ENCODE results near the gene THRSP. TPM values are rescaled to one million over a fixed set of nuclear protein-coding genes. Genes with fewer than 3 reads are reported as not detected.

Gene THRSP
- total RNA-seq, 1 experiment from 2014 or later = 0.72 TPM

DNA sequence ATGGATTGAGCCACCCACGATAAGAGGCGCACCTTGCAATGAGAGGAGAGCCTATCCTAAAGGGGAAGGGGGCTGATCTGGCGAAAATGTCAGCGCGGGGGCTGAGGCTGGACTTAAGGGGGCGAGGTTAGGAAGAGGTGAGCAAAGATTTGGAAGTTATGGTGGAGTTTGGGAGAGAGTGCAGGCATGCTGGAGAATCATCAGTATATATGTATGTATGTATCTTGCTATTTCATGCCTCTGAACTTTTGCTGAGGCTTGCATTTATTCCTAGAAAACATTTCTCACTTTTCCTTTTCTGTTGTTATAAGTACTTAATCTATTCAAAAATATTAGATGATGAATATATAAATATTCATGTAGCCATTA, 17.2 kb upstream of the THRSP start:
- Histone ChIP-seq H3K4me3 (peak overlapping the region; percentile 1; the same call in 1 of the 2 replicates), H3K27ac (no peak overlapping the region), H2AFZ (peak overlapping the region; percentile 36; the same call in 1 of the 2 replicates), H4K20me1 (ENCODE audit: insufficient read depth) (no peaks in the 10 kb centered on the region), H3K9me2 (ENCODE audit: insufficient read depth) (no peaks in the 10 kb centered on the region), H3K36me3 (ENCODE audit: low read depth) (no peaks in the 10 kb centered on the region), H3K9me3 (ENCODE audit: insufficient read depth, low read depth) (no peaks in the 10 kb centered on the region), H3K27me3 (ENCODE audit: insufficient read depth, low read depth) (no peaks in the 10 kb centered on the region), H3K4me2 (peak overlapping the region; percentile 71), H3F3A (ENCODE audit: insufficient read depth, low read depth) (peaks cover 5% of the 10 kb centered on the region; the same call in 1 of the 2 replicates), H3K79me2 (ENCODE audit: low read depth) (no peaks in the 10 kb centered on the region), H3K4me1 (replicated peaks; ENCODE audit: insufficient read depth) (peaks cover 10% of the 10 kb centered on the region)
- ChIA-PET POLR2A (ENCODE audit: unreplicated experiment) (no interaction called here), CTCF (interaction anchor here (0.6 to 1.9 kb wide), 4 partner anchors 14 to 52 kb away, joined by 3 to 14 read pairs (median 3); partner anchors contain the start of gene INTS4)
- TF ChIP-seq EZH2 (IDR thresholded peaks at IDR 0.05; ENCODE audit: low read depth) = no peak
- TF ChIP-seq, protein P1, sequence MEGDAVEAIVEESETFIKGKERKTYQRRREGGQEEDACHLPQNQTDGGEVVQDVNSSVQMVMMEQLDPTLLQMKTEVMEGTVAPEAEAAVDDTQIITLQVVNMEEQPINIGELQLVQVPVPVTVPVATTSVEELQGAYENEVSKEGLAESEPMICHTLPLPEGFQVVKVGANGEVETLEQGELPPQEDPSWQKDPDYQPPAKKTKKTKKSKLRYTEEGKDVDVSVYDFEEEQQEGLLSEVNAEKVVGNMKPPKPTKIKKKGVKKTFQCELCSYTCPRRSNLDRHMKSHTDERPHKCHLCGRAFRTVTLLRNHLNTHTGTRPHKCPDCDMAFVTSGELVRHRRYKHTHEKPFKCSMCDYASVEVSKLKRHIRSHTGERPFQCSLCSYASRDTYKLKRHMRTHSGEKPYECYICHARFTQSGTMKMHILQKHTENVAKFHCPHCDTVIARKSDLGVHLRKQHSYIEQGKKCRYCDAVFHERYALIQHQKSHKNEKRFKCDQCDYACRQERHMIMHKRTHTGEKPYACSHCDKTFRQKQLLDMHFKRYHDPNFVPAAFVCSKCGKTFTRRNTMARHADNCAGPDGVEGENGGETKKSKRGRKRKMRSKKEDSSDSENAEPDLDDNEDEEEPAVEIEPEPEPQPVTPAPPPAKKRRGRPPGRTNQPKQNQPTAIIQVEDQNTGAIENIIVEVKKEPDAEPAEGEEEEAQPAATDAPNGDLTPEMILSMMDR (conservative IDR thresholded peaks at IDR 0.05) = peak; percentile 36
- no peak for DNase-seq
- BruUV-seq (replicated peaks) = no TSS peak
- intact Hi-C loops (cut with micrococcal nuclease; ENCODE audit: unreplicated experiment) = loop anchor here (1.0 to 10.0 kb wide), 5 partner anchors 46 to 516 kb away; partner anchors contain the start of genes GAB2, INTS4 and RSF1

DNA sequence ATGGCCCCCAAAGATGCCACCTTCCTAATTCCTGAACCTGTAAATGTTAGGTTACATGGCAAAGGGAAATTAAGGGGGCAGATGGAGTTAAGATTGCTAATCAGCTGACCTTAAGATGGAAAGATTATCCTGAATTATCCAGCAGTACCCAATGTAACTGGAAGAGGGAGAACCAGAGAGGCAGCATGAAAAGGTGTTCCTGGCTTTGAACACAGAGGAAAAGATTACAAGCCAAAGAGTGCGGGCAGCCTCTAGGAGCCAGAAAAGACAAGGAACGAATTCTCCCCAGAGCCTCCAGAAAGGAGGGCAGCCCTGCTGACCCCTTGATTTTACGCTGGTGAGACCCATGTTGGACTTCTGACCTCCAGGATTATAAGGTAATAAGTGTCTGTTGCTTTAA, 15.1 kb upstream of the THRSP start:
- BruUV-seq (replicated peaks) = no TSS peak
- Histone ChIP-seq H4K20me1 (ENCODE audit: insufficient read depth) (no peaks in the 10 kb centered on the region), H3K27me3 (ENCODE audit: insufficient read depth, low read depth) (no peaks in the 10 kb centered on the region), H3K36me3 (ENCODE audit: low read depth) (no peaks in the 10 kb centered on the region), H3K4me2 (no peak overlapping the region), H3K4me3 (no peak overlapping the region), H3K9me3 (ENCODE audit: insufficient read depth, low read depth) (no peaks in the 10 kb centered on the region), H3K9me2 (ENCODE audit: insufficient read depth) (no peaks in the 10 kb centered on the region), H3K4me1 (replicated peaks; ENCODE audit: insufficient read depth) (peaks cover 16% of the 10 kb centered on the region), H3K79me2 (ENCODE audit: low read depth) (no peaks in the 10 kb centered on the region), H3F3A (ENCODE audit: insufficient read depth, low read depth) (no peaks in the 10 kb centered on the region), H2AFZ (no peak overlapping the region), H3K27ac (no peak overlapping the region)
- intact Hi-C loops (cut with micrococcal nuclease; ENCODE audit: unreplicated experiment) = loop anchor here (5.0 to 10.0 kb wide), 2 partner anchors 366 to 514 kb away; partner anchors contain the start of gene GAB2
- TF ChIP-seq EZH2 (IDR thresholded peaks at IDR 0.05; ENCODE audit: low read depth) = no peak
- TF ChIP-seq, protein P1 (conservative IDR thresholded peaks at IDR 0.05) = no peak
- no peak for DNase-seq
- CTCF ChIA-PET = no interaction called here
- POLR2A ChIA-PET (ENCODE audit: unreplicated experiment) = no interaction called here

GRCh38 chr11:78049348-78049747, 14.3 kb upstream of the THRSP start:
- Histone ChIP-seq H3K9me2 (ENCODE audit: insufficient read depth) (no peaks in the 10 kb centered on the region), H4K20me1 (ENCODE audit: insufficient read depth) (no peaks in the 10 kb centered on the region), H3K27me3 (ENCODE audit: insufficient read depth, low read depth) (no peaks in the 10 kb centered on the region), H3K4me2 (no peak overlapping the region), H3K27ac (no peak overlapping the region), H3K36me3 (ENCODE audit: low read depth) (no peaks in the 10 kb centered on the region), H3F3A (ENCODE audit: insufficient read depth, low read depth) (no peaks in the 10 kb centered on the region), H3K9me3 (ENCODE audit: insufficient read depth, low read depth) (no peaks in the 10 kb centered on the region), H3K79me2 (ENCODE audit: low read depth) (no peaks in the 10 kb centered on the region), H2AFZ (no peak overlapping the region), H3K4me1 (replicated peaks; ENCODE audit: insufficient read depth) (peaks cover 16% of the 10 kb centered on the region), H3K4me3 (no peak overlapping the region)
- TF ChIP-seq, protein P1 (conservative IDR thresholded peaks at IDR 0.05) = no peak
- TF ChIP-seq EZH2 (IDR thresholded peaks at IDR 0.05; ENCODE audit: low read depth) = no peak
- CTCF ChIA-PET = interaction anchor here (0.6 kb wide), 2 partner anchors 28 to 55 kb away, joined by 3 to 4 read pairs; no protein-coding TSS in a partner anchor
- no peak for DNase-seq
- no TSS peak for BruUV-seq (replicated peaks)
- intact Hi-C loops (cut with micrococcal nuclease; ENCODE audit: unreplicated experiment) = loop anchor here (5.0 to 10.0 kb wide), 2 partner anchors 365 to 513 kb away; partner anchors contain the start of gene GAB2
- POLR2A ChIA-PET (ENCODE audit: unreplicated experiment) = no interaction called here

Measured in PC-9 (cell line).